IPS-NIHi11 (cell line): ENCODE results near the gene NFATC1.

ENCODE experiments used
- DNase-seq: peaks from one replicate; pipeline ENCODE4 v3.0.0; 2012; ENCODE audit warnings: mixed read lengths, low spot score

The NFATC1 gene

DNA sequence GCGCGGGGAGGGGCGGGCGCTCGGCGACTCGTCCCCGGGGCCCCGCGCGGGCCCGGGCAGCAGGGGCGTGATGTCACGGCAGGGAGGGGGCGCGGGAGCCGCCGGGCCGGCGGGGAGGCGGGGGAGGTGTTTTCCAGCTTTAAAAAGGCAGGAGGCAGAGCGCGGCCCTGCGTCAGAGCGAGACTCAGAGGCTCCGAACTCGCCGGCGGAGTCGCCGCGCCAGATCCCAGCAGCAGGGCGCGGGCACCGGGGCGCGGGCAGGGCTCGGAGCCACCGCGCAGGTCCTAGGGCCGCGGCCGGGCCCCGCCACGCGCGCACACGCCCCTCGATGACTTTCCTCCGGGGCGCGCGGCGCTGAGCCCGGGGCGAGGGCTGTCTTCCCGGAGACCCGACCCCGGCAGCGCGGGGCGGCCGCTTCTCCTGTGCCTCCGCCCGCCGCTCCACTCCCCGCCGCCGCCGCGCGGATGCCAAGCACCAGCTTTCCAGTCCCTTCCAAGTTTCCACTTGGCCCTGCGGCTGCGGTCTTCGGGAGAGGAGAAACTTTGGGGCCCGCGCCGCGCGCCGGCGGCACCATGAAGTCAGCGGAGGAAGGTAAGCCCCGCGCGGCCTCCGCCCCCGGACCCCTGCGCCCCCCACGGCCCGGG is at the start of gene NFATC1:
Gene NFATC1 (plus strand): TSS at position 170 of the 644 bp plus-strand sequence. CDS start 295 bp downstream, at position 465.
- peak; percentile 81 for DNase-seq

DNA sequence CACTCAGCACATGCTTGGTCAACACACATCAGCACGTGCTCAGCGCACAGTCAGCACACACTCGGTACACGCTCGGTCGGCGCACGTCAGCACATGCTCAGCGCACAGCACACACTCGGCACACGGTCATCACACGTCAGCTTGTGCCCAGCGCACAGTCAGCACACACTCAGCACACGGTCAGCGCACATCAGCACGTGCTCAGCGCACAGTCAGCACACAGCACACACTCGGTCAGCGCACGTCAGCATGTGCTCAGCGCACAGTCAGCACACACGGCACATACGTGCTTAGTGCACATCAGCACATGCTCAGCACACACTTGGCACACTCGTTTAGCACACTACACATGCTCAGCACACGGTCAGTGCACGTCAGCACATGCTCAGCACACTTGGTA is 49.7 kb upstream of the NFATC1 start:
- no peak for DNase-seq

DNA sequence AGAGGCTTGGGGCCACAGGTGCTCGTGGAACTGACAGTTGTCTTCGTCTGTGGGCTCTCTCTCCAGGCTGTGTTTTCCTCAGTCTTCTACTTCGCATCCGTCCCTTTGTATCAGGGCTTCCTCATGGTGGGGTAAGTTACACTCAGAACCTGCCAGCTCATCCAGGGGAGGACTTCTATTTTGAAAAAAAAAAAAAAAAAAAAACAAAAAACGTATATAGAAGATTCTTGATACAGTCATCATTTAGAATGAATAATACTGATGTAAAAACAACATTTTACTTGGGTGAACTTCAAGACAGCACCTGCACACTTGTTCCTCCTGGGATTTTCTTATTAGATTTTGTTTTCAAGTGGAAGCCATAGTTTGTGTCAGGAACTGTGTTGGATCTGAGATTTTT is 47.7 kb upstream of the NFATC1 start:
- DNase-seq, result no peak

DNA sequence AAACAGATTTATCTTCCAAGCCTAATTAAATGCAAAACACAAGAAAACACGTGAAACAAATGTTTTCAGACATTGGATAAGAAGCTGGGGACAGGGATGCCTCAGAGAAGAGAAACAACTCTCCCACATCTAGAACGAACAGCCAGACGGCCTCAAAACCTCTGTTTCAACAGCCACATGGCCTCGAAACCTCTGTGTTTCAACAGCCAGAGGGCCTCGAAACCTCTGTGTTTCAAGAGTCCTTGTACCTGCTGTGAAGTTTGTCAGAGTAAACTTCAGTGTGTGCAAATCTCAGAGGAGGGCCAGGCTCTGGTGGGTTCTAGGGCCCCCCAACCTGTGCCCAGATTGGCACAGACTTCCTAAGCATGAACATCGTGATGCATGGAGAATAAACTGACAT is 43.3 kb upstream of the NFATC1 start:
- DNase-seq, result no peak

DNA sequence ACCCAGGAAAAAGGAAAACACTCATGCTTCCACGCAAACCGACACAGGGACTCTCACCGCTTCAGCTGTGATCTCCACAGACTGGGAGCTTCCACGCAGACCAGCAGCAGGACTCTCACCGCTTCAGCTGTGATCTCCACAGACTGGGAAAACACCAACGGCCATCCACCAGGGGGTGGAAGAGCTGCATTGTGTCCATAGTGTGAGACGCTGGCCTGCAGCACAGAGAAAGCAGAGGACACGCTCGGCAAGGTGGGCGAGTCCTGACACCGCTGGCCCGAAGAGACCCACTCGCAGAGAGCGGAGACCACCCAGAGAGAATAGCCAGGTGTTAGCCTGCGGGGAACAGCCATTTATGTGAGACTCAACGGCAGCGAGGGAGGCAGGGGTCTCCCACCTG is 42.5 kb upstream of the NFATC1 start:
- peak; percentile 60 for DNase-seq

DNA sequence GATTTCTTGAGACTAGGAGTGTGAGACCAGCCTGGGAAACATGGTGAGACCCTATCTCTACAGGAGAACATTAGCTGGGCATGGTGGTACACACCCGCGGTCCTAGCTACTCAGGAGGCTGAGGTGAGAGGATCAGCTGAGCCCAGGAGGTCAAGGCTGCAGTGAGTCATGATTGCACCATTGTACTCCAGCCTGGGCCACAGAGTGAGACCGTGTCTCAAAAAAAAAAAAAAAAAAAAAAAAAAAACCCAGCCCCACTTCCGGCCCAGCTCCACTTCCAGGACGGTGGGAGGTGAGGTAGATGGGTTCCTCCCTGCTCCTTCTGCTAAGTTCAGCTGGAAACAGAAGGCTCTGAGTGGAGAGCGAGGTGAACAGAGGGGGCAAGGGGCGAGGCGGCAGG is 41.4 kb upstream of the NFATC1 start:
- DNase-seq, result no peak

DNA sequence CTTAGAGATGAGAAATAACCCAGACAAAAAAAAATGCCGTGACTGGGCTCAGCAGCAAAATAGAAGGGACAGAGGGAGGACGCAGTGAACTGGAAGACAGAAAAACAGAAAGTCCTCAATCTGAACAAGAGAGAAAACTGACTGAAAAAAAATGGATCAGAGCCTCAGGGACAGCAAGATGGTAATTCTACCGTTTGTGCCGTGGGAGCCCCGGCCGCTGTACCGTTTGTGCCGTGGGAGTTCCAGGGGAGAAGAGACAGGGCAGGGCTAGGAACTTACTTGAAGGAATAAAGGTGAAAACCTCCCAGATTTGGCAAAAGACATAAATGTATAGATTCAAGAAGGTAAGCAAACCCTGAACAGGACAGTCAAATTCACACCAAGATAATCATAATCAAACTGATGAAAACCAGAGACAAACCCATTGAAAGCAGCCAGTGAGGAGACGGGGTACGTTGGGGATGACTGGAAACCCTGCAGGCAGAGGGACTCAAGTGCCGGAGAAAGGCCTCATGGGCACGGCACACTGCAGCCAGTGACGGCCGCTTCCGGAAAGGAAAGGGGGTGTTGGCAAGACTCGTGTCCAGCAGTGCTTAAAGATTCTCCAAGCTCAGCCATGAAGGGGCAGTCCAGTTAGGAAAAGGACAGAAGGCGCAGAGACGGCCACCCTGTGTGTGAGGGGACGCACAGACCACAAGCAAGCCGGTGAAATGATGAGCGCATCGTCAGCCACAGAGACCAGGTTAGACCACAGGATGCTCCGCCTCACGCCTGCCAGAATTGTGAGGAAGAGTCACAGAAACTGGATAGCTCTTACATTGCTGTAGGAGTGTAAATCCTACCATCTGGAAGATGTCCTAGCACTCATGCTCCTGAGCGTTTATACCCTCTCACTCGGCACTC is 40.0 kb upstream of the NFATC1 start:
- DNase-seq, result no peak

DNA sequence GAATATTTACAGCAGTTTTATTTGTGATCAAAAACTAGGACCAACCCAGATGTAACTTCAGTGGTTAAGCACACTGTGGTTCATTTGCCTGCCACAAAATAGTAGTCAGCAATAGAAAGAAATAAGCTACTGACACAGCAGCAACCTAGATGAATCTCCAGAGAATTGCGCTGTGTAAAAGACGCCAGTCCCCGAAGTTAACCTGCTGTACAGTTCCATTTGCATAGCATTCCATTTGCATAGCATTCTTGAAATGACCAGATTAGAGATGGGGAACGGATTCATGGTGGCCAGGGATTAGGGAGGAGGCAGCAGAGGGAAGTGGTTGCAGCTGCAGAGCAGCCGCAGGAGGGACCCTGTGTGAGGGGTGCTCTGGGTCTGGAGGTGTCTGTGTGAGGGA is 39.3 kb upstream of the NFATC1 start:
- no peak for DNase-seq

DNA sequence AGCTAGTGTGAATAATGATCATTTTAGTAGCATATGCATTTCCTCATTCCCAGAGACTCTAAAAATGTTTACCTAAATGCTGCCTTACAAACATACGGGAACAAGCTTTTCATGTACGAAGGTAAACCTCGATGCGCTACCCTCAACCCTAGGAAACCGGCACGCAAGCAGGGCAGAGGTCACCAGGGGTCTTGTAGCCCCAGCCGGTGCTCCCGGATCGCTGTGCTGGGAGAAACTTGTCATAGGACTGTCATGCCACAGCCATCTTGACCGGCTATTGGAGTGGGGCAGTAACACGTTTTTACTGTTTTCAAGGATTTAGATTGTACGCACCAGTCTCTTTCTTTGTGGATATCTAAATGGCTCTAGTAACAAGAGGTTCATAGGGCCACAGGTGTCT is 34.8 kb upstream of the NFATC1 start:
- DNase-seq, result no peak

DNA sequence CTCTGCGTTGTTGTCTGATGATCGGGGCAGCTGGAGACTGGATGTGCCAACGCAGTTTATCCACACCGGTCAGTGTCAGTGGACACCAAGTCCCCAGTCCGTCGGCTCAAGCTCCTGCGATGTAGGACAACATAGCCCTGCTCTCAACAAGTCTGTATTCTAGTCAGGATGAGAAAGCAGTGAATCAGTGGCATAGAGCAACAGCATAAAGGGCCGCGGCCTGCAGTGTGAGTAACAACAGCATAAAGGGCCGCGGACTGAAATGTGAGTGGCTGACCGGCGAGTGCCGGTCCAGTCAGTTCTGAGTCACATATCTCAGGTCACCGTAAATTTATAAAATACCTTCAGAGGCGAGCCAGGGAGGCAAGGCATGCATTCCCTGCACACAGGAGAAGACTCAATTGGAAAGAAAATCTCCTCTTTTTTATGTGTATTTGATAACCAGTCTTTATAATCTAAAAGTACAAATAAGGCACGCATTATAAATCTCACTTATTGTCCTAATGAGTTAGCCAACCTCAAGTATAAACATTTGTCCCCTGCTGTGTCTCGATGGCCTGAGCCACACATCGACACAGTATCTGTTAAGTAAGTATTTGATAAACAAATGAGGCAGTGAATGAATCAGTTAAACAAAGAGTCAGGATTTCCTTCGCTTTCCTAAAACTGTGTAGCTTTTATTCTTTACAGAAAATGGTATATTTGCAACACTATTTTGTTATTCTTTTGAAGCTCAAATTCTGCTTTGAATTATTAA is 33.8 kb upstream of the NFATC1 start:
- DNase-seq, result no peak

DNA sequence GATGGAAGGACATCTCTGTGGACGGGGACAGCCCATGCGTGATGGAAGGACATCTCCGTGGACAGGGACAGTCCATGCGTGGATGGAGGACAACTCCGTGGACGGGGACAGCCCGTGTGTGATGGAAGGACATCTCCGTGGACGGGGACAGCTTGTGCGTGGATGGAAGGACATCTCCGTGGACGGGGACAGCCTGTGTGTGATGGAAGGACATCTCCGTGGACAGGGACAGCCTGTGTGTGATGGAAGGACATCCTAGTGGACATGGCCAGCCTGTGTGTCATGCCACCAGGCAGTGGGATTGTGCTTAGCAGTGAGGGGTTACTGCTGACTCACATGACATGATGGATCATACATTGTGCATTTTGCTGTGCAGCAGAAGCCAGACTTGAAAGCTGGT is 30.0 kb upstream of the NFATC1 start:
- DNase-seq, result no peak

DNA sequence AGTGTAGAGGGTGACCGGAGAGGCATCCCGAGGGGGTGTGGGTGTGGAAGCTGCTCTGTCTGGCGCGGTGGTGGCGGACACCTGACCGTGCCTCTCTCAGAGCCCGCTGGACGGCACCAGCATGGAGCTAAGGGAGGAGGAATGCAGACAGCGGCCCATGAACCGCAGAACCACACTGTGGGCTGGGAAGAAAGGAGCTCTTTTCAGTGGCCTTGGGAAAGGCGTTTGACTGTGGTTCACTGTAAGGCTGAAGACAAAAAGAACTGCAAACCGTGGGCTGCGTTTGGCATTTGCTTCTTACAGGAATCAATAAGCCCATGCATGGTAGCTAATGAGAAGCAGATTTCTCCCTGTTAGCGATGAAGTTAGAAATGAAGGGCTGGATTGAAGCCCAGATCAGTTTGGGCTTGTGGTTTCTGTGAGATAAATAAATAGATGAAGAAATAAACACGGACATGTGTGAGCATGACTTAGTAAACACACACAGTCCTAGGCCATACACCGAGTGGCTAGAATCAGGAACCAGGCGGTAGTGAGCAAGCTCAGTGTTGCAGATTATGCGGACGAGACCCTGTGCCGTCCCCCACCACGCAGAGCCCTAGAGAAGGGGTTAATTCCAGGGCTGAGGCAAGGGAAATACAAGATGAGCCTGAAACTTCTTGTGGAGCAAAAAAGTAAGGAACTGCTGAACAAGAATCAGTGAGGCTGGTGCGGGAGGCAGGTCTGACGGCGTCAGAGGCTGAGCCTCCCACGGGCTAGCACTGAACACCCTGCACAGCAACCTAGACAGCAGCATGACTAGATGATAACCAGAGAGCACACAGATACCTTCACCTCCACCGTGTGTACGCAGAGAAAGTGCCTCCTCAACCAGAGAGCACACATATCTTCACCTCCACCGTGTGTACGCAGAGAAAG is 29.3 kb upstream of the NFATC1 start:
- DNase-seq, result no peak

DNA sequence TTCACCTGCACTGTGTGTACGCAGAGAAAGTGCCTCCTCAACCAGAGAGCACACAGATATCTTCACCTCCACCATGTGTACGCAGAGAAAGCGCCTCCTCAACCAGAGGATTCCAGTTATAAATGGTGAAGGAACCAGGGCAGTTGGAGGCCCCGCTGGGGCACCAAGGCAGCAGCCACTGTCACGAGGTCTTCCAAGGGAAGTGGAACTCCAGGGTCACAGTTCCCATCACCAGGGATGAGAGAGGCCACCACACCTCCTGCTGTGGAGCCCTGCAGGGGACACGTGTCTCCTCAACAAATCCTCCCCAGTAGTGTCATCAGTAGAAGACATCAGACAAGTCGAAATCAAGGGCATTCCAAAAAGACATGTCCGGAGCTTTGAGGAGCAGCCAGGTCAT is 28.2 kb upstream of the NFATC1 start:
- no peak for DNase-seq

DNA sequence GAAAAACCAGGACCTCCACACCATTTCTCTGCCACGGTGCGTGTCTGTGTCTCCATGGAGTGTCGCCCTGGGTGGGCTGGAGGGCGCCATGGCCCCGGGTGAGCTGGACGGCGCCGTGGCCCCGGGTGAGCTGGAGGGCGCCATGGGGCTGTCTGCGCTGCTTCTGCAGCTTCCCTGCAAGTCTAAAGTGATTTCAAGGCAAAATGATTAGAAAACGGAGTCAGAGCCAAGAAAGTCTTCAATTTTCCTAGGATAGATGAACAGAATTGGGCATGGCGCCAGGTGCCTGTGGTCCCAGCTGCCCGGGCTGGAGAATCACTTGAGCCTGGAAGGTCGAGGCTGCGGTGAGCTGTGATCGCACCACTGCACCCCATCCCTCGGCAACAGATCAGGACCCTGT is 27.7 kb upstream of the NFATC1 start:
- DNase-seq, result no peak

DNA sequence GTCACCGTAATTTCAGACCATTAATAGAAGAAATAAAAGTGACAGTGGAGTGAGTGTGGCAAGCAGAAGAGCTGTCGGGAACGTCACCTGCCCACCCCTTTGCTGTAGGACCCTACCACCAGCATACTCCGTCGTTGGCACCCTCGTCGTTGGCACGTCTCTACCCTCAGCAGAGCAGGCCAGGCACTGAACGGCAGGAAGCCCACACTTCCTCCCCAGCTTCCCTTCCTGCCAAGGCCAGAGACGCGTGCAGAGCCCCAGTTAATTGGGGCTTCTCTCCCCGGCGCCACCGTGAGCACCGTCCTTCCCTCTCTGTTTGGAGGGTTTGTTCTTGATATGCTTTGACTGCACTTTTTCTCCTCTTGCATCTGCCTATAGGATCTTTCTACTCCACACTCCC is 27.0 kb upstream of the NFATC1 start:
- DNase-seq, result no peak

DNA sequence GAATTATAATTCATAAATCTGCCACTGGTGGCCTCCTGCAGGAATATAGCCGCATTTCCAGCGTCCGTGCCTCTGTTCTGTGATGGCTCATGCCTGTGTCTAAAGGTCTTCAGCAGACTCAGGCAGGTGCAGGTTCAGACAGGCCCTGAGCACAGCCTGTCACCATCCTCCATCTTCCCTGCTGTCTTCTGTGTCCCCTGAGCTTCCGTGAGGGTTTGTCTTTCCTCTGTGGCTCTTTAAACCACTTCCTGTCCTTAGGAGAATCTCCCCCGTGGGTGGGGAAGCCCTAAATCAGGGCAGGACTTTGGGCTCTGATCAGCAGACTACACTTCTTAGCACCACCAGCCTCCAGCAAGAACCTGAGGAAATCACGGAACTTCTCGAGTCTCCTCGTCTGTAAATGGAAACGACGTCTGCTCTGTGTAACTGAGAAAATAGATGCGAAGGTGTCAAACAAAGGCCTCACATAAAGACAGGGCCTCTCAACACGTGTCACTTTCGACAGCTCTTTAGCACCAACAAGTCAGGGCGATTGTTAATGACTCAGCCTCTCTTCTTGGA is 24.1 kb upstream of the NFATC1 start:
- DNase-seq, result no peak

DNA sequence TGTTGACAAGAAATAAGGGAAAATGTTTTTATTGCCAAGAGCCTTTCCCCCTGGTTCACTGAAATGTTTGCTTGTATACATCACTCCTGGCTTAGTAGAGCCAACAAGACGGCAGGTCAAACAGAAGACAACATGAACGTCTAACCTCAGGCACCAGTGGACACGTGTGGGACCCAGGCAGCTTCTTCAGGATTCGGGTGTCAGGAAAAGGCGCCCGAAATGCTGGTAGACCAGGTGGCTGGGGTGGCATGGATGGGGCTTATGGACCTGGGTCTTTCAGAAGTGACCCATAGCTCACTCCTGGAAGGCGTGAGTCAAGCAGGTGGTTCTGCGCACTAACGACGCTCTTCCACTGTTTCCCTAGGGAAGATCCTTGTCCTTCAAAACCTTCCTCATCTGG is 23.3 kb upstream of the NFATC1 start:
- DNase-seq, result no peak

DNA sequence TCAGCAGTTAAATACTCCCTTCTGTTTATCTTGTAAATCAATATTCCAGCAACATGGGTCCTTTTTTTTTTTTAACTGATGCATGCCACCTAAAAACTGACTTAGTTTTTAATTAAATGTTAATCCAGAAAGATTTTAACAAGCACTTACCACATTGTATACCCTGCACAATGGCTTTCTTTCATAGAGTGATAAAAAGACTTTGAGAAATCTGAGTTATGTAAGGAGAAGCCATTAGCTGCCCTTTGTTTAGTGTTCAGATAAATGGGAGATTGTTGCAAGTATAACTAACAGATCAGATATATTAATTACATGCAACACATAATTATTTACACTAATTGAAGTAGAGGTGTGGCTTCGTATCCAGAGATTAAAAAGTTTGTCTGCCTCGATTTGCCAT is 22.7 kb upstream of the NFATC1 start:
- no peak for DNase-seq

DNA sequence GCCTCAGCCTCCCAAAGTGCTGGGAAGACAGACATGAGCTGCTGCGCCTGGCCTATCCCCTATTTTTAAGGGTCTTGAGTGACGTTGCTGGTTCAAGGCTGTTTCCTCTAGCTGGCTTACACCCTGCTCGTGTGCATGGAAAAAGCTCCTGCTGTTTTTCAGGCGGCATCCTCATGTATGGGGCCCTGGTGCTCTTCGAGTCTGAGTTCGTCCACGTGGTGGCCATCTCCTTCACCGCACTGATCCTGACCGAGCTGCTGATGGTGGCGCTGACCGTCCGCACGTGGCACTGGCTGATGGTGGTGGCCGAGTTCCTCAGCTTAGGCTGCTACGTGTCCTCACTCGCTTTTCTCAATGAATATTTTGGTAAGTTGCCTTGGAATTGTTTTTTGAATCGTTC is 22.0 kb upstream of the NFATC1 start:
- no peak for DNase-seq

DNA sequence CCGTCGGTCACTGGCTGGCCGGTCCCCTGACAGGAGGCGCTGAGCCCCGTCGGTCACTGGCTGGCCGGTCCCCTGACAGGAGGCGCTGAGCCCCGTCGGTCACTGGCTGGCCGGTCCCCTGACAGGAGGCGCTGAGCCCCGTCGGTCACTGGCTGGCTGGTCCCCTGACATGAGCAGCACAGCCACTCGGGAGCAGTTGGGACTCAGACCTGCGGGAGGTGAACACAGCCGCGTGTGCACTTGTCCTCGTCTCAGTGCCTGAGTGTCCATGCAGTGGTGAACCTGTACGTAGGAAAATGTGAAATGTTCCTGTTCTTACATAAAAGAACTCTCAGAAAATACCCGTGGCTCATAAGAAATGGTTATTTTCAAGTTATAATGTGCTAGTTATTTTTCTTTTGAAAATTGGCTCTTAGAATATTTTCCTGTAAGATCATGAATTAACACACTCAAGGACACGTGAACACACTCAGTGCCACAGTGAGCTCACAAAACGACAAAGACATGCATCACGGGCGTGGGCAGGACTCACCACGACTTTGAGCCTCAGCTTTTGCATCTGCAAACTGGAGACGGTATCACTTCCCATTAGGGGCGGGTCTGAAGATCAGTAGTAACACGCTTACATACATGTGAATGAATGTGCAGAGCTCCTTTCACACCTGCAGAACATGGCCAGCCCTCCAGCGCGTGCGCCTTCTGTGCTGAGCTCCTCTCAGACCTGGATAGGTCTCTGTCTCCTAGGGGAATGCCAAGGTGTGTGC is 21.1 kb upstream of the NFATC1 start:
- DNase-seq, result no peak
